Subcutaneous adipose tissue (tissue), 4 donors: ENCODE measurements around the gene NEK8. TPM values are rescaled to one million over a fixed set of nuclear protein-coding genes. Genes with fewer than 3 reads are reported as not detected.

Experiments
- CTCF ChIP-seq: fragments of 450-650 bp; IDR thresholded peaks from one replicate; pipeline ENCODE4 v1.5.1; 2016; ENCODE audit warnings: low read depth, mild to moderate bottlenecking, control low read depth, antibody characterized with exemption, moderate library complexity
- total RNA-seq, 4 donors: library from RNA; depleted of rRNA; stranded (reverse); fragments of >200 nt; gene quantifications; one replicate each; pipeline ENCODE4 v1.1.0, GENCODE V29; 2016

NEK8 gene
- total RNA-seq, 4 donors from 2014 or later = 2.2 to 4.5 (median 2.9) TPM

GRCh38 chr17:28755486-28755885, 26.9 kb downstream of the NEK8 start:
- TF ChIP-seq CTCF = no peak

- TF ChIP-seq CTCF = no peak
These were observed 27.6 kb downstream of the NEK8 start for GRCh38 chr17:28756049-28756804.

GRCh38 chr17:28758411-28759121, 30.0 kb downstream of the NEK8 start:
- no peak for TF ChIP-seq CTCF

- TF ChIP-seq CTCF = no peak
These were observed 30.8 kb downstream of the NEK8 start for GRCh38 chr17:28759256-28759865.

- TF ChIP-seq CTCF = no peak
These were observed 32.3 kb downstream of the NEK8 start for GRCh38 chr17:28760601-28761562.

- no peak for TF ChIP-seq CTCF
These were observed 34.7 kb downstream of the NEK8 start for GRCh38 chr17:28763137-28763799.
